Measurements from ENCODE around the gene ISL2. TPM values are rescaled to one million over a fixed set of nuclear protein-coding genes. Genes with fewer than 3 reads are reported as not detected.
A peak's percentile ranks its signal among the peaks of the same experiment; 100 is the strongest.
"Not testable (repeated sequence)": the region's sequence is repeated elsewhere in the genome, so short reads cannot be mapped to it uniquely, and the experiment has no call there.

ISL2 gene
- total and polyA plus RNA-seq, 9 of the 15 experiments (the other 6 are each of a cell fraction or from before 2014, with no cell fraction given) = 0.15 to 23.7 (median 4.0) TPM

DNA sequence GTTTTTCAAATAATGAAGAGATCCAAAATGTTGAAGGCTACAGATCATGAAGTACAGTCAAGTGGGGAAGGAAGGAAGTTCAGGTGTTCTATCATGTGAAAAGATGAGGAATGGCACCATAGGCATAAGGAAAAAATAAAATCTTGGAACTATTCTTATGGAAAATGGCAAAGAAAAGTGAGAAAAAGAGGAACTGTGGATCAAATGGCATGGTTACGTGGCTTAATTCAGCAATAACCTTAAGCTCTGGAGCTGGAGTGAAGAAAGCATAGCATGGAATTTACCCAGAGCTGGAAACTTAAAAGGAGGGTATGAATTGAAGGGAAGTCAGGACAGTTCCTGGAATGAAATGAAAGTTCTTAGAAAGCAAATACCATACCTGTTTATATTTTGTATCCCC lies 39.7 kb upstream of the ISL2 start:
- Histone ChIP-seq H3K27me3 (ENCODE audit: control insufficient read depth in 2 of 2, insufficient read depth in 2 of 2, low read length in 2 of 2) (no peaks in the 10 kb centered on the region), H3K79me2 (ENCODE audit: control insufficient read depth, insufficient read depth, low read length) (peaks cover 93% of the 10 kb centered on the region), H3K27ac (ENCODE audit: extremely low read depth, low read depth, low read length) (no peak overlapping the region), H3K9me3 (replicated peaks; ENCODE audit: control insufficient read depth, insufficient read depth, low read depth, low read length) (no peaks in the 10 kb centered on the region), H3K4me2 (ENCODE audit: insufficient read depth, low read length) (no peak overlapping the region), H3K4me3 (no peak overlapping the region), H2AFZ (ENCODE audit: low read depth, low read length) (no peak overlapping the region), H3K4me1 (replicated peaks in 1 of 2; ENCODE audit: control insufficient read depth in 2 of 2, insufficient read depth in 2 of 2, low read length in 2 of 2) (peaks cover 0 to 2% of the 10 kb centered on the region in 2 experiments; a peak in 2 of 5 replicates), H3K36me3 (ENCODE audit: control insufficient read depth, insufficient read depth, low read length) (peaks cover 25% of the 10 kb centered on the region; the same call in 2 of the 3 replicates), H3K9me1 (ENCODE audit: control insufficient read depth, insufficient read depth, low read length) (peaks cover 4% of the 10 kb centered on the region), H4K20me1 (replicated peaks; ENCODE audit: control insufficient read depth, insufficient read depth, low read length) (peaks cover 34% of the 10 kb centered on the region; the same call in 1 of the 2 replicates), H3K9ac (ENCODE audit: insufficient read depth in 1 of 2, low read depth in 2 of 2, low read length in 2 of 2) (no peak overlapping the region; a peak in 1 of 4 replicates)
- ChIA-PET POLR2A (interaction anchor here (0.7 to 3.6 kb wide), 3 partner anchors 11 to 33 kb away, joined by 3 to 20 read pairs (median 5); no protein-coding TSS in a partner anchor), CTCF (ENCODE audit: low intra/inter-chr PET ratio) (no interaction called here)
- DNase-seq (ENCODE audit: extremely low read depth in 1 of 4, low spot score in 3 of 4) (no peak), FAIRE-seq (no peak), ATAC-seq (no peak)
- in situ Hi-C loops (cut with MboI) (no loop called here), intact Hi-C loops (cut with micrococcal nuclease) (no loop called here)
- WGBS (ENCODE audit: insufficient coverage, low coverage, missing lambda C conversion rate) = 100% methylated on average over 1 of the region's 1 CpG
- TF ChIP-seq ATF7 (IDR thresholded peaks at IDR 0.05) (no peak), TAF7 (tag; IDR thresholded peaks at IDR 0.05) (no peak), SPI1 (IDR thresholded peaks at IDR 0.05; ENCODE audit: borderline replicate concordance, low read depth, low read length) (peak; percentile 61; the same call in 1 of the 2 replicates)
- BruUV-seq (replicated peaks) = no TSS peak

DNA sequence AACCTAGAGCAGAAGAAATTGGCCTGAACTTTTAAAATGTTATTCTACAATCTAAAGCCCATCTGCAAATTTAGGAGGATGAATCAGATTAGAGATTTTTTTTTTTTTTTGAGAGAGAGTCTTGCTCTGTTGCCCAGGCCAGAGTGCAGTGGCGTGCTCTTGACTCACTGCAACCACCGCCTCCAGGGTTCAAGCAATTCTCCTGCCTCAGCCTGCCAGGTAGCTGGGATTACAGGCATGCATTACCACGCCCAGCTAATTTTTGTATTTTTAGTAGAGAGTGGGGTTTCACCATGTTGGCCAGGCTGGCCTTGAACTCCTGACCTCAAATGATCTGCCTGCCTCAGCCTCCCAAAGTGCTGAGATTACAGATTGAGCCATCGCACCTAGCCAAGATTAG lies 38.6 kb upstream of the ISL2 start:
- Histone ChIP-seq H3K79me2 (ENCODE audit: control insufficient read depth, insufficient read depth, low read length) (peaks cover 95% of the 10 kb centered on the region), H4K20me1 (replicated peaks; ENCODE audit: control insufficient read depth, insufficient read depth, low read length) (peaks cover 37% of the 10 kb centered on the region; the same call in 1 of the 2 replicates), H3K36me3 (ENCODE audit: control insufficient read depth, insufficient read depth, low read length) (peaks cover 16% of the 10 kb centered on the region; the same call in 2 of the 3 replicates)
- H3K4me1 ChIP-seq (replicated peaks in 1 of 2; ENCODE audit: control insufficient read depth in 2 of 2, insufficient read depth in 2 of 2, low read length in 2 of 2); H3K27ac ChIP-seq (ENCODE audit: extremely low read depth, low read depth, low read length); H3K9me1 ChIP-seq (ENCODE audit: control insufficient read depth, insufficient read depth, low read length); DNase-seq (ENCODE audit: extremely low read depth in 1 of 4, low spot score in 3 of 4); H3K4me2 ChIP-seq (ENCODE audit: insufficient read depth, low read length); H3K4me3 ChIP-seq; CTCF ChIA-PET (ENCODE audit: low intra/inter-chr PET ratio); BruUV-seq (replicated peaks); intact Hi-C loops (cut with micrococcal nuclease); H2AFZ ChIP-seq (ENCODE audit: low read depth, low read length); FAIRE-seq; in situ Hi-C loops (cut with MboI); H3K9me3 ChIP-seq (replicated peaks; ENCODE audit: control insufficient read depth, insufficient read depth, low read depth, low read length); H3K27me3 ChIP-seq (ENCODE audit: control insufficient read depth in 2 of 2, insufficient read depth in 2 of 2, low read length in 2 of 2); H3K9ac ChIP-seq (ENCODE audit: insufficient read depth in 1 of 2, low read depth in 2 of 2, low read length in 2 of 2); ATAC-seq: not testable (repeated sequence)
- 73% methylated on average over 4 of the region's 4 CpGs for WGBS (ENCODE audit: insufficient coverage, low coverage, missing lambda C conversion rate)
- POLR2A ChIA-PET = interaction anchor here (0.7 to 3.6 kb wide), 4 partner anchors 8 to 579 kb away, joined by 3 to 20 read pairs (median 4); no protein-coding TSS in a partner anchor
